Activated B cell treated with CpG ODN at 0.5 μM for 24 hours (primary cell): Measurements from ENCODE around the gene WDR27. TPM values are rescaled to one million over a fixed set of nuclear protein-coding genes. Genes with fewer than 3 reads are reported as not detected.

ENCODE experiments used
- ATAC-seq: fragments of 200-7000 bp; cut with Tn5 transposase; one replicate; pipeline ENCODE4 v1.10.0; 2021; ENCODE audit warnings: low read depth, mild to moderate bottlenecking, moderate library complexity
- CTCF ChIA-PET: fragments of 350-600 bp; sonication (Branson Sonifier 250); formaldehyde crosslinking; loops from one replicate; lab custom pipeline; 2021; ENCODE audit warnings: antibody characterized with exemption; lab: Charles Lee
- POLR2A ChIA-PET: fragments of 350-600 bp; sonication (Branson Sonifier 250); formaldehyde crosslinking; loops from one replicate; lab custom pipeline; 2021; ENCODE audit warnings: antibody characterized with exemption; lab: Charles Lee
- DNase-seq: peaks from one replicate; pipeline ENCODE4 v3.0.0; 2022
- H3K27ac Mint-ChIP-seq: one replicate; pipeline ENCODE4 v1.8.0; 2020; ENCODE audit warnings: mixed read lengths
- H3K27me3 Mint-ChIP-seq: one replicate; pipeline ENCODE4 v1.8.0; 2021; ENCODE audit warnings: mixed read lengths
- H3K36me3 Mint-ChIP-seq: one replicate; pipeline ENCODE4 v1.8.0; 2021; ENCODE audit warnings: low read depth, mixed read lengths
- H3K4me1 Mint-ChIP-seq: one replicate; pipeline ENCODE4 v1.8.0; 2021; ENCODE audit warnings: mixed read lengths
- H3K4me3 Mint-ChIP-seq: one replicate; pipeline ENCODE4 v1.8.0; 2020; ENCODE audit warnings: mild to moderate bottlenecking, mixed read lengths
- H3K9me3 Mint-ChIP-seq: one replicate; pipeline ENCODE4 v1.8.0; 2020; ENCODE audit warnings: mixed read lengths
- CTCF ChIP-seq: fragments of 200-600 bp; IDR thresholded peaks from one replicate; pipeline ENCODE4 v1.8.0; 2022; ENCODE audit warnings: antibody characterized with exemption, mild to moderate bottlenecking
- intact Hi-C: fragments of 100-400 bp; cut with micrococcal nuclease; formaldehyde crosslinking; loops from one replicate; pipeline ENCODE4 v1.15.1; 2024
- total RNA-seq: library from RNA; stranded (reverse); gene quantifications from 2 replicates; pipeline ENCODE4 v1.2.3, GENCODE V29; 2022

WDR27 gene
- total RNA-seq, 1 donor from 2014 or later = 49.1 TPM

GRCh38 chr6:169639653-169640278 is 62.1 kb downstream of the WDR27 start:
- H3K4me3 Mint-ChIP-seq = no peak overlapping the region
- ATAC-seq (no peak), DNase-seq (no peak)
- no peaks in the 10 kb centered on the region for H3K27me3 Mint-ChIP-seq
- ChIA-PET POLR2A (no interaction called here), CTCF (no interaction called here)
- H3K36me3 Mint-ChIP-seq = peaks cover 29% of the 10 kb centered on the region
- intact Hi-C loops = no loop called here
- no peaks in the 10 kb centered on the region for H3K4me1 Mint-ChIP-seq
- no peak for TF ChIP-seq CTCF
- no peak overlapping the region for H3K27ac Mint-ChIP-seq
- H3K9me3 Mint-ChIP-seq = no peaks in the 10 kb centered on the region

GRCh38 chr6:169638915-169639314 is 62.9 kb downstream of the WDR27 start:
- intact Hi-C loops = no loop called here
- DNase-seq = no peak
- Mint-ChIP-seq H3K36me3 (peaks cover 36% of the 10 kb centered on the region), H3K9me3 (no peaks in the 10 kb centered on the region), H3K27ac (no peak overlapping the region), H3K4me1 (no peaks in the 10 kb centered on the region), H3K4me3 (no peak overlapping the region), H3K27me3 (no peaks in the 10 kb centered on the region)
- no peak for TF ChIP-seq CTCF
- POLR2A ChIA-PET = interaction anchor here (0.7 kb wide), 1 partner anchor 118 kb away, joined by 3 read pairs; no protein-coding TSS in a partner anchor
- CTCF ChIA-PET = no interaction called here
- ATAC-seq = no peak

GRCh38 chr6:169638388-169638787 is 63.4 kb downstream of the WDR27 start:
- no peaks in the 10 kb centered on the region for H3K9me3 Mint-ChIP-seq
- no peak overlapping the region for H3K27ac Mint-ChIP-seq
- ATAC-seq (no peak), DNase-seq (no peak)
- TF ChIP-seq CTCF = no peak
- CTCF ChIA-PET = no interaction called here
- H3K27me3 Mint-ChIP-seq = no peaks in the 10 kb centered on the region
- POLR2A ChIA-PET = interaction anchor here (0.7 kb wide), 1 partner anchor 119 kb away, joined by 3 read pairs; no protein-coding TSS in a partner anchor
- no peaks in the 10 kb centered on the region for H3K4me1 Mint-ChIP-seq
- H3K4me3 Mint-ChIP-seq = no peak overlapping the region
- intact Hi-C loops = no loop called here
- H3K36me3 Mint-ChIP-seq = peaks cover 41% of the 10 kb centered on the region

GRCh38 chr6:169635345-169635744 is 66.5 kb downstream of the WDR27 start:
- ChIA-PET CTCF (no interaction called here), POLR2A (no interaction called here)
- intact Hi-C loops = no loop called here
- ATAC-seq = no peak
- Mint-ChIP-seq H3K27ac (no peak overlapping the region), H3K36me3 (peaks cover 56% of the 10 kb centered on the region), H3K4me3 (no peak overlapping the region), H3K27me3 (no peaks in the 10 kb centered on the region), H3K4me1 (no peaks in the 10 kb centered on the region), H3K9me3 (no peaks in the 10 kb centered on the region)
- TF ChIP-seq CTCF = no peak
- no peak for DNase-seq

- no peak for DNase-seq
- intact Hi-C loops = no loop called here
- ChIA-PET CTCF (no interaction called here), POLR2A (no interaction called here)
- no peak for ATAC-seq
- no peak for TF ChIP-seq CTCF
- Mint-ChIP-seq H3K27me3 (no peaks in the 10 kb centered on the region), H3K9me3 (no peaks in the 10 kb centered on the region), H3K36me3 (peaks cover 50% of the 10 kb centered on the region), H3K27ac (no peak overlapping the region), H3K4me3 (no peak overlapping the region), H3K4me1 (no peaks in the 10 kb centered on the region)
These were observed 69.0 kb downstream of the WDR27 start for GRCh38 chr6:169632841-169633240.
